Ureter (tissue), 1 donor: Measurements from ENCODE around the gene FRRS1. TPM values are rescaled to one million over a fixed set of nuclear protein-coding genes. Genes with fewer than 3 reads are reported as not detected.

Experiments
- DNase-seq: peaks from one replicate; pipeline ENCODE4 v3.0.0-alpha.2; 2020; ENCODE audit warnings: low spot score
- total RNA-seq: library from RNA; stranded (reverse); gene quantifications from one replicate; pipeline ENCODE4 v1.2.4, GENCODE V29; 2023
- donor health status: DM: yes; HTN: yes; CAD: no.

FRRS1 gene
- total RNA-seq, 1 donor from 2014 or later, result 16.3 TPM

- no peak for DNase-seq
These were observed 90.4 kb downstream of the FRRS1 start for GRCh38 chr1:99675994-99676393.

- no peak for DNase-seq
These were observed 91.1 kb downstream of the FRRS1 start for GRCh38 chr1:99675292-99675691.

GRCh38 chr1:99674115-99675064, 92.0 kb downstream of the FRRS1 start:
- no peak for DNase-seq

GRCh38 chr1:99673315-99673714, 93.1 kb downstream of the FRRS1 start:
- no peak for DNase-seq

GRCh38 chr1:99672530-99673213, 93.8 kb downstream of the FRRS1 start:
- DNase-seq, result no peak

GRCh38 chr1:99672038-99672437, 94.4 kb downstream of the FRRS1 start:
- no peak for DNase-seq

- DNase-seq, result no peak
These were observed 95.9 kb downstream of the FRRS1 start for GRCh38 chr1:99670583-99670982.

- no peak for DNase-seq
These were observed 96.6 kb downstream of the FRRS1 start for GRCh38 chr1:99669821-99670220.

GRCh38 chr1:99669376-99669775, 97.1 kb downstream of the FRRS1 start:
- no peak for DNase-seq

GRCh38 chr1:99665212-99665611, 101.2 kb downstream of the FRRS1 start:
- DNase-seq, result no peak

- DNase-seq, result no peak
These were observed 102.9 kb downstream of the FRRS1 start for GRCh38 chr1:99663501-99663900.

GRCh38 chr1:99662539-99663080, 103.8 kb downstream of the FRRS1 start:
- DNase-seq, result peak; percentile 67

GRCh38 chr1:99661780-99662179, 104.7 kb downstream of the FRRS1 start:
- no peak for DNase-seq

- no peak for DNase-seq
These were observed 105.9 kb downstream of the FRRS1 start for GRCh38 chr1:99660496-99660895.

- DNase-seq, result peak; percentile 50
These were observed 106.7 kb downstream of the FRRS1 start for GRCh38 chr1:99659755-99660210.

Other genes starting within 250 kb of the FRRS1 start
- 29.1 TPM for gene PALMD, start 120.5 kb downstream of the FRRS1 start, total RNA-seq
- 26.4 TPM for gene AGL, start 83.7 kb upstream of the FRRS1 start, total RNA-seq
- 39.5 TPM for gene SLC35A3, start 203.4 kb upstream of the FRRS1 start, total RNA-seq